T-cell (primary cell): ENCODE results near the gene TMEM191B. TPM values are rescaled to one million over a fixed set of nuclear protein-coding genes. Genes with fewer than 3 reads are reported as not detected.
A peak's percentile ranks its signal among the peaks of the same experiment; 100 is the strongest.
"Not testable (repeated sequence)": the region's sequence is repeated elsewhere in the genome, so short reads cannot be mapped to it uniquely, and the experiment has no call there.

ENCODE experiments used
- ATAC-seq, 4 experiments: fragments of 200-7000 bp in 3 of 4; fragments of 150-1000 bp in 1 of 4; cut with Tn5 transposase; replicated peaks in 1 of 4; 1 replicate in 3 of 4; 2 replicates in 1 of 4; pipeline ENCODE4 v1.10.0; 2021; ENCODE audit warnings: moderate library complexity in 3 of 4, mild to moderate bottlenecking in 2 of 4, moderate number of reproducible peaks in 1 of 4
- CTCF ChIA-PET, 2 donors: fragments of 300-600 bp; sonication (Branson Sonifier 250); formaldehyde crosslinking; loops; one replicate each; lab custom pipeline; 2022; ENCODE audit warnings: antibody characterized with exemption in 2 of 2; lab: Charles Lee
- POLR2A ChIA-PET, 2 donors: fragments of 300-600 bp; sonication (Branson Sonifier 250); formaldehyde crosslinking; loops; one replicate each; lab custom pipeline; 2022; ENCODE audit warnings: antibody characterized with exemption in 2 of 2; lab: Charles Lee
- DNase-seq, 35 experiments: peaks; one replicate each; pipeline versions ENCODE4 v3.0.0 to v3.0.0-alpha.2; 2013 to 2023
- H3K27ac ChIP-seq: one replicate; pipeline ENCODE4 v1.5.1; 2013; ENCODE audit warnings: low read length
- H3K27me3 ChIP-seq, 2 experiments: replicated peaks in 1 of 2; 1 replicate in 1 of 2; 2 replicates in 1 of 2; pipeline versions ENCODE4 v1.6.1 to v1.7.0; 2013; ENCODE audit warnings: low read length in 1 of 2, mixed read lengths in 1 of 2; ENCODE audit not compliant: control insufficient read depth in 2 of 2, insufficient read depth in 2 of 2; ENCODE audit errors: extremely low read depth in 1 of 2
- H3K36me3 ChIP-seq, 2 donors: 1 replicate in 1 of 2; 2 replicates in 1 of 2; pipeline versions ENCODE4 v1.6.1 to v1.7.0; 2013; ENCODE audit warnings: low read length in 1 of 2; ENCODE audit not compliant: control insufficient read depth in 2 of 2, insufficient read depth in 1 of 2; ENCODE audit errors: extremely low read depth in 1 of 2
- H3K4me1 ChIP-seq, 2 experiments: 1 replicate in 1 of 2; 2 replicates in 1 of 2; pipeline versions ENCODE4 v1.6.1 to v1.7.0; 2013; ENCODE audit warnings: low read length in 2 of 2, mixed read lengths in 1 of 2; ENCODE audit not compliant: insufficient read depth in 2 of 2, control insufficient read depth in 1 of 2; ENCODE audit errors: extremely low read depth in 1 of 2
- H3K4me3 ChIP-seq, 2 donors: 1 replicate in 1 of 2; 2 replicates in 1 of 2; pipeline versions ENCODE4 v1.5.1 to v1.7.0; 2013; ENCODE audit warnings: mild to moderate bottlenecking in 2 of 2, low read length in 1 of 2, moderate library complexity in 1 of 2; ENCODE audit not compliant: control insufficient read depth in 1 of 2; ENCODE audit errors: extremely low read depth in 1 of 2
- H3K9me3 ChIP-seq: 2 replicates; pipeline ENCODE4 v1.7.0; 2013
- H3K27ac Mint-ChIP-seq, 2 donors: one replicate each; pipeline ENCODE4 v1.8.0; 2020 to 2021; ENCODE audit warnings: mild to moderate bottlenecking in 2 of 2, mixed read lengths in 2 of 2
- H3K27me3 Mint-ChIP-seq, 2 donors: one replicate each; pipeline ENCODE4 v1.8.0; 2021 to 2022; ENCODE audit warnings: mixed read lengths in 2 of 2
- H3K36me3 Mint-ChIP-seq: one replicate; pipeline ENCODE4 v1.8.0; 2021; ENCODE audit warnings: mixed read lengths
- H3K4me1 Mint-ChIP-seq, 3 donors: one replicate each; pipeline ENCODE4 v1.8.0; 2020 to 2022; ENCODE audit warnings: mixed read lengths in 3 of 3, mild to moderate bottlenecking in 1 of 3
- H3K4me3 Mint-ChIP-seq, 3 donors: one replicate each; pipeline ENCODE4 v1.8.0; 2020 to 2022; ENCODE audit warnings: mild to moderate bottlenecking in 3 of 3, mixed read lengths in 3 of 3, moderate library complexity in 3 of 3
- H3K9me3 Mint-ChIP-seq, 3 donors: one replicate each; pipeline ENCODE4 v1.8.0; 2020 to 2022; ENCODE audit warnings: mixed read lengths in 3 of 3
- whole genome bisulfite sequencing: methylation state at CpG from one replicate; pipeline ENCODE4 v1.1.5; 2013; ENCODE audit warnings: missing lambda C conversion rate; ENCODE audit not compliant: insufficient coverage; 5-methylcytosine and 5-hydroxymethylcytosine counted together
- total RNA-seq, 35 experiments: library from RNA in 6 of 35; stranded (reverse) in 6 of 35; fragments of 120-200 nt in 1 of 35; gene quantifications; one replicate each; pipeline versions ENCODE4 v1.2.1 to v1.2.4 and lab custom pipeline; 2013 to 2026

The TMEM191B gene
- total RNA-seq, 5 donors from 2014 or later (not counting 1 experiment from before 2014, with no cell fraction given) = 2.7 to 14.4 (median 10.7) TPM; not detected in 1

- DNase-seq, H3K4me1 Mint-ChIP-seq, H3K4me3 ChIP-seq, H3K27ac ChIP-seq, H3K27ac Mint-ChIP-seq, H3K4me3 Mint-ChIP-seq, CTCF ChIA-PET, H3K27me3 Mint-ChIP-seq, H3K4me1 ChIP-seq, H3K36me3 Mint-ChIP-seq, H3K27me3 ChIP-seq, H3K9me3 ChIP-seq, H3K36me3 ChIP-seq, POLR2A ChIA-PET, H3K9me3 Mint-ChIP-seq: not testable (repeated sequence)
- WGBS = no CpG with 5 or more reads among the region's 13 CpGs
- peak; percentile 71 to 85 (median 77) for ATAC-seq
These were observed 47.0 kb downstream of the TMEM191B start for GRCh38 chr22:18574555-18574954.

GRCh38 chr22:18575686-18576085 is 48.1 kb downstream of the TMEM191B start:
- H3K4me1 Mint-ChIP-seq, H3K4me3 Mint-ChIP-seq, H3K4me3 ChIP-seq, ATAC-seq, H3K36me3 ChIP-seq, H3K9me3 ChIP-seq, H3K27ac Mint-ChIP-seq, H3K27me3 Mint-ChIP-seq, H3K27me3 ChIP-seq, H3K4me1 ChIP-seq, CTCF ChIA-PET, H3K9me3 Mint-ChIP-seq, H3K27ac ChIP-seq, H3K36me3 Mint-ChIP-seq, POLR2A ChIA-PET, DNase-seq: not testable (repeated sequence)
- no CpG with 5 or more reads among the region's 9 CpGs for WGBS

GRCh38 chr22:18577090-18577818 is 49.7 kb downstream of the TMEM191B start:
- H3K36me3 ChIP-seq, POLR2A ChIA-PET, H3K9me3 ChIP-seq, H3K27ac Mint-ChIP-seq, H3K4me1 ChIP-seq, H3K27ac ChIP-seq, H3K27me3 ChIP-seq, H3K27me3 Mint-ChIP-seq, CTCF ChIA-PET, H3K4me3 ChIP-seq, H3K4me3 Mint-ChIP-seq, DNase-seq, H3K9me3 Mint-ChIP-seq, H3K4me1 Mint-ChIP-seq, H3K36me3 Mint-ChIP-seq: not testable (repeated sequence)
- WGBS = no CpG with 5 or more reads among the region's 88 CpGs
- ATAC-seq = peak; percentile 34 to 51 (median 41)

GRCh38 chr22:18577847-18578246 is 50.2 kb downstream of the TMEM191B start:
- CTCF ChIA-PET = not testable (repeated sequence)

More at GRCh38 chr22:18577847-18578246, 50.2 kb downstream of the TMEM191B start:
- H3K27ac Mint-ChIP-seq, H3K9me3 ChIP-seq, H3K4me1 ChIP-seq, H3K27me3 Mint-ChIP-seq, H3K36me3 ChIP-seq, H3K9me3 Mint-ChIP-seq, H3K27me3 ChIP-seq, POLR2A ChIA-PET, H3K4me1 Mint-ChIP-seq, H3K36me3 Mint-ChIP-seq, H3K4me3 Mint-ChIP-seq, H3K27ac ChIP-seq: not testable (repeated sequence)
- peak overlapping the region in 1 of 2 donors; percentile 34 for H3K4me3 ChIP-seq
- no CpG with 5 or more reads among the region's 53 CpGs for WGBS
- ATAC-seq = peak; percentile 81 to 90 (median 86)
- peak in 8 of 35 experiments; percentile 1 to 30 (median 9) for DNase-seq

Other genes starting within 250 kb of the TMEM191B start
- not detected for gene GGTLC3, start 9.6 kb upstream of the TMEM191B start, total RNA-seq
- gene RIMBP3, start 84.1 kb downstream of the TMEM191B start, total RNA-seq = 1 to 10 TPM; 1.3 to 7.6 (median 5.5) TPM